Activated naive CD4-positive, alpha-beta T cell treated with anti-CD3 and anti-CD28 coated beads, Interleukin-2, amount 10 ng/mL, durations not matched to agents 5 hours and 36 hours (primary cell): Measurements from ENCODE around the gene RPE65. TPM values are rescaled to one million over a fixed set of nuclear protein-coding genes. Genes with fewer than 3 reads are reported as not detected.

ENCODE experiments used
- total RNA-seq, 2 experiments: library from RNA; stranded (reverse); gene quantifications; one replicate each; pipeline ENCODE4 v1.2.3, GENCODE V29; 2021

Gene RPE65
- total RNA-seq, result not detected

GRCh38 chr1:68449901-68450300, at the start of gene RPE65:
RPE65 (minus strand) TSS chr1:68449954; CDS start chr1:68449905, 49 bp downstream.

GRCh38 chr1:68496680-68497357, 47.1 kb upstream of the RPE65 start, which contains the start of gene DEPDC1:
DEPDC1 (minus strand) TSS chr1:68497082; CDS start chr1:68496999, 83 bp downstream.

Other genes starting within 250 kb of the RPE65 start
- gene WLS, start 217.4 kb downstream of the RPE65 start, total RNA-seq, result not detected
- gene DEPDC1, start 47.1 kb upstream of the RPE65 start, total RNA-seq, result 10 to 100 TPM; 16.5 to 16.7 TPM